Suprapubic skin (tissue), 4 donors: ENCODE measurements around the gene SH3TC1.

Experiments
- CTCF ChIP-seq, 2 donors: fragments of 200-600 bp in 1 of 2; fragments of 450-650 bp in 1 of 2; sonication (generic) in 1 of 2; IDR thresholded peaks; one replicate each; pipeline ENCODE4 v1.5.1; 2016 to 2019; ENCODE audit warnings: antibody characterized with exemption in 2 of 2, mild to moderate bottlenecking in 1 of 2, moderate library complexity in 1 of 2
- EP300 ChIP-seq: sonication (generic); formaldehyde crosslinking; IDR thresholded peaks from one replicate; pipeline ENCODE4 v1.6.1; 2017; ENCODE audit warnings: antibody characterized with exemption
- POLR2A ChIP-seq, 2 donors: fragments of 450-650 bp; IDR thresholded peaks; one replicate each; pipeline ENCODE4 v1.6.1; 2017; ENCODE audit warnings: antibody characterized with exemption in 2 of 2, mild to moderate bottlenecking in 2 of 2, moderate library complexity in 2 of 2
- POLR2AphosphoS5 ChIP-seq, 3 donors: sonication (generic); formaldehyde crosslinking; IDR thresholded peaks; one replicate each; pipeline ENCODE4 v1.6.1; 2017; ENCODE audit warnings: antibody characterized with exemption in 3 of 3

GRCh38 chr4:8221985-8222384 is 22.9 kb downstream of the SH3TC1 start:
- no peak for TF ChIP-seq POLR2A (IDR thresholded peaks at IDR 0.05)
- TF ChIP-seq CTCF (IDR thresholded peaks at IDR 0.05) = no peak
- TF ChIP-seq EP300 = no peak
- TF ChIP-seq POLR2AphosphoS5 (IDR thresholded peaks at IDR 0.05) = no peak
